Measurements from ENCODE around the gene NDUFS6. TPM values are rescaled to one million over a fixed set of nuclear protein-coding genes. Genes with fewer than 3 reads are reported as not detected.

The NDUFS6 gene
- total and polyA plus RNA-seq, 2 of the 8 experiments (the other 6 are each of a cell fraction or from before 2014, with no cell fraction given) = 72.7 to 191 TPM

DNA sequence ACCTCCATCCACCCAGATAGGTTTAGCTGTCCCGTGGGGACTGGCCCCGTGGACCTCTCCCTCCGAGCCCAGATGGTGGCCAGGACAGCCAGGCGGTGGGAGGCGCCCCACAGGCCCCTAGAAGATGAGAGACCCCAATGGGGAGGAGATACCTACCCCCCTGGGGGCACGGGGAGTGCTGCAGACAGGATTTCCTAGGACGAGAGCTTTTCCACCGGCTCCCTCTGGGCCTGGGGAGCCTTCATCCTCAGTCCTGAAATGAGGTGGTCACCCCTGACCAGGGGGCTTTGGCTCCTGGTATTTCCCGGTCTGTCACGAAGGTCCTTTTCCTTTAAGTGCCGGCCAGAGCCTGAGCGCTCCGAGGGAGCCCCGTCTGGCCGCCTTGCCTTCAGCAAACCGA is 48.3 kb upstream of the NDUFS6 start:
- H2BK12ac ChIP-seq (ENCODE audit: low read depth, low read length) = no peak overlapping the region
- no peak overlapping the region for H2BK5ac ChIP-seq (ENCODE audit: low read depth, low read length)
- POLR2A ChIA-PET (ENCODE audit: partially characterized antibody) = no interaction called here
- no peaks in the 10 kb centered on the region for H3K79me1 ChIP-seq (ENCODE audit: low read depth, low read length)
- no peaks in the 10 kb centered on the region for H3K36me3 ChIP-seq (ENCODE audit: control insufficient read depth in 2 of 4, insufficient read depth in 4 of 4, low read length in 3 of 4)
- no peak overlapping the region for H4K5ac ChIP-seq (ENCODE audit: insufficient read length, low read depth, low read length)
- no peaks in the 10 kb centered on the region for H4K20me1 ChIP-seq (replicated peaks in 1 of 2; ENCODE audit: control insufficient read depth in 1 of 2, insufficient read depth in 2 of 2, low read length in 2 of 2)
- H3K14ac ChIP-seq (ENCODE audit: insufficient read length) = no peak overlapping the region
- CTCF ChIA-PET (ENCODE audit: partially characterized antibody) = interaction anchor here (0.6 to 10.6 kb wide), 7 partner anchors 9 to 83 kb away, joined by 3 to 74 read pairs (median 7); no protein-coding TSS in a partner anchor
- peaks cover 0 to 6% (median 3%) of the 10 kb centered on the region in 4 experiments; a peak in 2 of 7 replicates for H3K4me1 ChIP-seq (replicated peaks in 1 of 4; ENCODE audit: control insufficient read depth in 3 of 4, insufficient read depth in 4 of 4, low read length in 3 of 4)
- 95% methylated on average over 16 of the region's 16 CpGs; no CpG with 5 or more reads in 1 of the 2 experiments for WGBS, 2 experiments (ENCODE audit: extremely low coverage in 1 of 2, insufficient coverage in 1 of 2, insufficient read length in 1 of 2, insufficient replicate concordance in 2 of 2, low coverage in 1 of 2, low lambda C conversion rate in 2 of 2, missing lambda C conversion rate in 1 of 2)
- FAIRE-seq = no peak
- H3K18ac ChIP-seq (ENCODE audit: extremely low read depth, low read length) = no peak overlapping the region
- H2BK120ac ChIP-seq (replicated peaks; ENCODE audit: low read depth, low read length) = no peak overlapping the region
- no peaks in the 10 kb centered on the region for H3K79me2 ChIP-seq (ENCODE audit: control insufficient read depth in 1 of 2, insufficient read depth in 2 of 2, low read length in 2 of 2)
- H3K4me3 ChIP-seq (ENCODE audit: extremely low read depth in 1 of 4, insufficient read depth in 2 of 4, low read depth in 3 of 4, low read length in 4 of 4) = no peak overlapping the region
- H3K9me3 ChIP-seq (ENCODE audit: insufficient read depth in 2 of 2, low read depth in 1 of 2, low read length in 1 of 2) = no peaks in the 10 kb centered on the region
- no peak overlapping the region for H3K56ac ChIP-seq (replicated peaks; ENCODE audit: insufficient read length, low read depth, low read length)
- H2AK5ac ChIP-seq (ENCODE audit: low read depth, low read length) = no peak overlapping the region
- H2BK15ac ChIP-seq (ENCODE audit: low read length) = no peak overlapping the region
- H4K91ac ChIP-seq (replicated peaks; ENCODE audit: insufficient read length, low read length) = no peak overlapping the region
- no peak overlapping the region for H2AFZ ChIP-seq (ENCODE audit: low read length)
- H3K4me2 ChIP-seq (ENCODE audit: insufficient read depth in 1 of 2, low read depth in 2 of 2, low read length in 2 of 2) = no peak overlapping the region
- H3K9ac ChIP-seq (replicated peaks in 1 of 4; ENCODE audit: extremely low read depth in 1 of 4, low read depth in 3 of 4, low read length in 3 of 4) = no peak overlapping the region
- no peak overlapping the region for H3K4ac ChIP-seq (replicated peaks; ENCODE audit: insufficient read length, low read depth, low read length)
- no peak overlapping the region for H3K23ac ChIP-seq (ENCODE audit: insufficient read length)
- no peak overlapping the region for H4K8ac ChIP-seq (ENCODE audit: extremely low read depth, insufficient read depth, low read length)
- DNase-seq (ENCODE audit: low read depth in 1 of 2, low spot score in 2 of 2) = peak in 1 of 2 experiments; percentile 39
- H3K27ac ChIP-seq (ENCODE audit: low read depth, low read length) = no peak overlapping the region
- no peaks in the 10 kb centered on the region for H3K27me3 ChIP-seq (replicated peaks in 1 of 4; ENCODE audit: control insufficient read depth in 3 of 4, extremely low read depth in 1 of 4, insufficient read depth in 3 of 4, low read length in 3 of 4)
- no peak overlapping the region for H2BK20ac ChIP-seq (ENCODE audit: low read length)
- no peaks in the 10 kb centered on the region for H3K23me2 ChIP-seq (ENCODE audit: low read depth, low read length)
- TF ChIP-seq KDM4A (IDR thresholded peaks at IDR 0.05; ENCODE audit: low read depth, low read length, severe bottlenecking) (no peak), RXRA (IDR thresholded peaks at IDR 0.05; ENCODE audit: insufficient read depth, low read depth, low read length) (no peak), KDM1A (IDR thresholded peaks at IDR 0.05; ENCODE audit: borderline replicate concordance, low read length) (no peak), SUZ12 (IDR thresholded peaks at IDR 0.05; ENCODE audit: low read length) (no peak), EP300 (IDR thresholded peaks at IDR 0.05; ENCODE audit: borderline replicate concordance in 1 of 2, low read depth in 2 of 2, low read length in 2 of 2) (no peak), RBBP5 (IDR thresholded peaks at IDR 0.05; ENCODE audit: borderline replicate concordance, low read depth, low read length) (no peak), ASH2L (IDR thresholded peaks at IDR 0.05; ENCODE audit: low read length) (no peak), ZNF274 (IDR thresholded peaks at IDR 0.05; ENCODE audit: borderline replicate concordance, extremely low read depth, low read length) (no peak), CHD1 (IDR thresholded peaks at IDR 0.05; ENCODE audit: low read depth, low read length) (no peak), TAF1 (IDR thresholded peaks at IDR 0.05; ENCODE audit: low read depth, low read length) (no peak), SP2 (IDR thresholded peaks at IDR 0.05; ENCODE audit: low read length) (no peak)
- TF ChIP-seq, protein P1, sequence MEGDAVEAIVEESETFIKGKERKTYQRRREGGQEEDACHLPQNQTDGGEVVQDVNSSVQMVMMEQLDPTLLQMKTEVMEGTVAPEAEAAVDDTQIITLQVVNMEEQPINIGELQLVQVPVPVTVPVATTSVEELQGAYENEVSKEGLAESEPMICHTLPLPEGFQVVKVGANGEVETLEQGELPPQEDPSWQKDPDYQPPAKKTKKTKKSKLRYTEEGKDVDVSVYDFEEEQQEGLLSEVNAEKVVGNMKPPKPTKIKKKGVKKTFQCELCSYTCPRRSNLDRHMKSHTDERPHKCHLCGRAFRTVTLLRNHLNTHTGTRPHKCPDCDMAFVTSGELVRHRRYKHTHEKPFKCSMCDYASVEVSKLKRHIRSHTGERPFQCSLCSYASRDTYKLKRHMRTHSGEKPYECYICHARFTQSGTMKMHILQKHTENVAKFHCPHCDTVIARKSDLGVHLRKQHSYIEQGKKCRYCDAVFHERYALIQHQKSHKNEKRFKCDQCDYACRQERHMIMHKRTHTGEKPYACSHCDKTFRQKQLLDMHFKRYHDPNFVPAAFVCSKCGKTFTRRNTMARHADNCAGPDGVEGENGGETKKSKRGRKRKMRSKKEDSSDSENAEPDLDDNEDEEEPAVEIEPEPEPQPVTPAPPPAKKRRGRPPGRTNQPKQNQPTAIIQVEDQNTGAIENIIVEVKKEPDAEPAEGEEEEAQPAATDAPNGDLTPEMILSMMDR (IDR thresholded peaks at IDR 0.05; ENCODE audit: control extremely low read depth in 1 of 3, insufficient read depth in 1 of 3, low read depth in 1 of 3, low read length in 3 of 3) = no peak
